H9 (cell line): ENCODE measurements around the gene SPDEF. TPM values are rescaled to one million over a fixed set of nuclear protein-coding genes. Genes with fewer than 3 reads are reported as not detected.

Source experiments
- DNase-seq: peaks from one replicate; pipeline ENCODE4 v3.0.0-alpha.2; 2017
- H2AFZ ChIP-seq: one replicate; pipeline ENCODE4 v1.6.1; 2013; ENCODE audit warnings: mild to moderate bottlenecking, low read length, control low read depth, moderate library complexity
- H2AK5ac ChIP-seq: 2 replicates; pipeline ENCODE4 v1.6.1; 2013; ENCODE audit warnings: low read length, control low read depth, mixed read lengths; ENCODE audit not compliant: insufficient read length
- H2BK120ac ChIP-seq: one replicate; pipeline ENCODE4 v1.6.1; 2013; ENCODE audit warnings: low read depth, mild to moderate bottlenecking, low read length, control low read depth, inconsistent platforms; ENCODE audit not compliant: poor library complexity, severe bottlenecking
- H2BK12ac ChIP-seq: 2 replicates; pipeline ENCODE4 v1.6.1; 2013; ENCODE audit warnings: low read length, control low read depth, mixed read lengths, low read depth; ENCODE audit not compliant: insufficient read length
- H2BK15ac ChIP-seq: 2 replicates; pipeline ENCODE4 v1.6.1; 2013; ENCODE audit warnings: low read depth, low read length, control low read depth
- H2BK20ac ChIP-seq: one replicate; pipeline ENCODE4 v1.6.1; 2013; ENCODE audit warnings: low read depth, mild to moderate bottlenecking, low read length, control low read depth, inconsistent platforms; ENCODE audit not compliant: poor library complexity, severe bottlenecking
- H2BK5ac ChIP-seq: 2 replicates; pipeline ENCODE4 v1.6.1; 2013; ENCODE audit warnings: low read length, control low read depth, mixed read lengths; ENCODE audit not compliant: insufficient read length
- H3K14ac ChIP-seq: 2 replicates; pipeline ENCODE4 v1.6.1; 2013; ENCODE audit warnings: low read length, control low read depth; ENCODE audit not compliant: insufficient read depth
- H3K18ac ChIP-seq: 2 replicates; pipeline ENCODE4 v1.6.1; 2013; ENCODE audit warnings: low read depth, mild to moderate bottlenecking, mixed read lengths, low read length, control low read depth; ENCODE audit not compliant: insufficient read length
- H3K23ac ChIP-seq: 2 replicates; pipeline ENCODE4 v1.6.1; 2013; ENCODE audit warnings: low read length, control low read depth, mixed read lengths, low read depth; ENCODE audit not compliant: insufficient read length
- H3K23me2 ChIP-seq: 2 replicates; pipeline ENCODE4 v1.6.1; 2013; ENCODE audit warnings: low read depth, mild to moderate bottlenecking, mixed read lengths, low read length, control low read depth; ENCODE audit not compliant: insufficient read length, poor library complexity, severe bottlenecking
- H3K27ac ChIP-seq: 2 replicates; pipeline ENCODE4 v1.5.1; 2013; ENCODE audit warnings: low read length, control low read depth, mixed read lengths, low read depth; ENCODE audit not compliant: insufficient read length
- H3K27me3 ChIP-seq: 2 replicates; pipeline ENCODE4 v1.6.1; 2013; ENCODE audit warnings: low read length, control low read depth, inconsistent platforms; ENCODE audit not compliant: insufficient read depth
- H3K4ac ChIP-seq: 2 replicates; pipeline ENCODE4 v1.6.1; 2013; ENCODE audit warnings: low read depth, mild to moderate bottlenecking, control low read depth, inconsistent platforms, low read length, moderate library complexity
- H3K4me1 ChIP-seq: 2 replicates; pipeline ENCODE4 v1.6.1; 2013; ENCODE audit warnings: low read length, control low read depth, inconsistent platforms; ENCODE audit not compliant: insufficient read depth
- H3K4me2 ChIP-seq: 2 replicates; pipeline ENCODE4 v1.6.1; 2013; ENCODE audit warnings: low read length, control low read depth, mixed read lengths; ENCODE audit not compliant: insufficient read length, insufficient read depth
- H3K56ac ChIP-seq: 2 replicates; pipeline ENCODE4 v1.6.1; 2013; ENCODE audit warnings: low read depth, mild to moderate bottlenecking, mixed read lengths, low read length, control low read depth; ENCODE audit not compliant: insufficient read length
- H3K79me1 ChIP-seq: 2 replicates; pipeline ENCODE4 v1.6.1; 2013; ENCODE audit warnings: low read depth, mild to moderate bottlenecking, moderate library complexity, low read length, control low read depth, inconsistent platforms; ENCODE audit not compliant: insufficient read depth, poor library complexity, severe bottlenecking
- H3K79me2 ChIP-seq: 2 replicates; pipeline ENCODE4 v1.6.1; 2013; ENCODE audit warnings: low read length, control low read depth, inconsistent platforms; ENCODE audit not compliant: insufficient read depth
- H3K9ac ChIP-seq: 2 replicates; pipeline ENCODE4 v1.6.1; 2013; ENCODE audit warnings: low read length, control low read depth, mixed read lengths; ENCODE audit not compliant: insufficient read length; ENCODE audit errors: extremely low read depth
- H3K9me3 ChIP-seq: one replicate; pipeline ENCODE4 v1.6.1; 2013; ENCODE audit warnings: low read depth, low read length, inconsistent platforms; ENCODE audit not compliant: control insufficient read depth
- H3T11ph ChIP-seq: one replicate; pipeline ENCODE4 v1.6.1; 2013; ENCODE audit warnings: mild to moderate bottlenecking, low read length, control low read depth, inconsistent platforms
- H4K20me1 ChIP-seq: one replicate; pipeline ENCODE4 v1.6.1; 2013; ENCODE audit not compliant: control insufficient read depth, insufficient read length, insufficient read depth
- H4K5ac ChIP-seq: 2 replicates; pipeline ENCODE4 v1.6.1; 2013; ENCODE audit warnings: low read depth, mild to moderate bottlenecking, mixed read lengths, low read length, control low read depth; ENCODE audit not compliant: insufficient read length
- H4K8ac ChIP-seq: replicated peaks from 2 replicates; pipeline ENCODE4 v1.6.1; 2013; ENCODE audit warnings: low read length, control low read depth, mixed read lengths, low read depth; ENCODE audit not compliant: insufficient read length
- H4K91ac ChIP-seq: 2 replicates; pipeline ENCODE4 v1.6.1; 2013; ENCODE audit warnings: low read depth, mild to moderate bottlenecking, moderate library complexity, mixed read lengths, low read length, control low read depth; ENCODE audit not compliant: insufficient read length
- H3K27ac Mint-ChIP-seq, 3 experiments: 2 replicates in 2 of 3; 3 replicates in 1 of 3; pipeline ENCODE4 v1.8.0; 2020 to 2021; ENCODE audit warnings: mixed read lengths in 3 of 3, mild to moderate bottlenecking in 1 of 3, moderate library complexity in 1 of 3
- H3K27me3 Mint-ChIP-seq: 2 replicates; pipeline ENCODE4 v1.8.0; 2021; ENCODE audit warnings: low read depth, mild to moderate bottlenecking, moderate library complexity, mixed read lengths
- H3K36me3 Mint-ChIP-seq, 3 experiments: 2 replicates in 2 of 3; 3 replicates in 1 of 3; pipeline ENCODE4 v1.8.0; 2020 to 2021; ENCODE audit warnings: low read depth in 3 of 3, mixed read lengths in 3 of 3; ENCODE audit not compliant: insufficient read depth in 1 of 3
- H3K4me1 Mint-ChIP-seq, 2 experiments: 2 replicates each; pipeline ENCODE4 v1.8.0; 2020; ENCODE audit warnings: mixed read lengths in 2 of 2
- H3K4me3 Mint-ChIP-seq, 2 experiments: 2 replicates in 1 of 2; 3 replicates in 1 of 2; pipeline ENCODE4 v1.8.0; 2020 to 2021; ENCODE audit warnings: mild to moderate bottlenecking in 2 of 2, mixed read lengths in 2 of 2, moderate library complexity in 1 of 2
- H3K9me3 Mint-ChIP-seq, 2 experiments: 2 replicates in 1 of 2; 3 replicates in 1 of 2; pipeline ENCODE4 v1.8.0; 2020; ENCODE audit warnings: mild to moderate bottlenecking in 2 of 2, mixed read lengths in 2 of 2, moderate library complexity in 1 of 2
- WGBS: extraction: QIAGEN DNeasy Blood & Tissue Kit; methylation state at CpG from one replicate; pipeline ENCODE4 v1.1.7; 2013; ENCODE audit warnings: missing lambda C conversion rate, low lambda C conversion rate, mixed read lengths; ENCODE audit not compliant: insufficient read length; ENCODE audit errors: extremely low coverage; 5-methylcytosine and 5-hydroxymethylcytosine counted together
- total RNA-seq: library from RNA; stranded (reverse); gene quantifications from 2 replicates; pipeline ENCODE4 v1.2.1, GENCODE V29; 2021
- TF ChIP-seq, protein P1 (sequence below): fragments of 200-600 bp; sonication (generic); conservative IDR thresholded peaks from 3 replicates; pipeline ENCODE4 v1.8.0; 2021; ENCODE audit warnings: antibody characterized with exemption, mild to moderate bottlenecking

Gene SPDEF
- total RNA-seq, 1 experiment from 2014 or later, result 0.15 TPM

DNA sequence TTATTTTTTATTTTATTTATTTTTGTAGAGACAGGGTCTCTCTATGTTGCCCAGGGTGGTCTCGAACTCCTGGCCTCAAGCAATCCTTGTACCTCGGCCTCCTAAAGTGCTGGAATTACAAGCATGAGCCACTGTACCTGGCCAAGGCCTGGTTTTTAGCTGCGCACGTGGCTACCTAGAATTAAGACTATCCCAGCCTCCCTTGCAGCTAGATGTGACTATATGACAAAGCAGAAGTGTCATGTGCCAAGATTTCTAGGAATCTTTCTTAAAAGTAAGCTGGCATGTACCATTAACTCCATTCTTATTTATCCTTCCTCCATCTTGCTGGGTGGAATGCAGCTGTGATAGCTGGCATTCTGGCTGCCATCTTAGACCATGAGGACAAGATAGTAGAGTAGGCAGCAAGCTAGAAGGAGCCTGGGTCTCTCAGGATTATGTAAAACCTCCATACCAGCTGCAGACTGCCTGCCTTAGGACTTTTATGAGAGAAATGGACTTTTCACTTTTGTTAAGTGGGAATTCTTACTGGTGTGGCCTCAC is 2.1 kb upstream of the SPDEF start:
- no peak overlapping the region for H3K56ac ChIP-seq
- H2BK20ac ChIP-seq, result no peak overlapping the region
- H3K4me1 ChIP-seq, result no peaks in the 10 kb centered on the region; the same call in 1 of the 2 replicates
- no peaks in the 10 kb centered on the region for H3K23me2 ChIP-seq
- H2BK5ac ChIP-seq, result no peak overlapping the region
- H4K5ac ChIP-seq, result no peak overlapping the region
- Mint-ChIP-seq H3K4me1 (peaks cover 20 to 35% of the 10 kb centered on the region in 2 experiments), H3K36me3 (no peaks in the 10 kb centered on the region), H3K9me3 (no peaks in the 10 kb centered on the region; a peak in 2 of 5 replicates), H3K27ac (no peak overlapping the region), H3K27me3 (peaks cover 1% of the 10 kb centered on the region; the same call in 1 of the 2 replicates), H3K4me3 (no peak overlapping the region)
- H3K9ac ChIP-seq, result no peak overlapping the region
- H2BK15ac ChIP-seq, result no peak overlapping the region
- no peak overlapping the region for H4K8ac ChIP-seq
- H3K79me1 ChIP-seq, result no peaks in the 10 kb centered on the region
- WGBS, result no CpG with 5 or more reads among the region's 4 CpGs
- TF ChIP-seq, protein P1, sequence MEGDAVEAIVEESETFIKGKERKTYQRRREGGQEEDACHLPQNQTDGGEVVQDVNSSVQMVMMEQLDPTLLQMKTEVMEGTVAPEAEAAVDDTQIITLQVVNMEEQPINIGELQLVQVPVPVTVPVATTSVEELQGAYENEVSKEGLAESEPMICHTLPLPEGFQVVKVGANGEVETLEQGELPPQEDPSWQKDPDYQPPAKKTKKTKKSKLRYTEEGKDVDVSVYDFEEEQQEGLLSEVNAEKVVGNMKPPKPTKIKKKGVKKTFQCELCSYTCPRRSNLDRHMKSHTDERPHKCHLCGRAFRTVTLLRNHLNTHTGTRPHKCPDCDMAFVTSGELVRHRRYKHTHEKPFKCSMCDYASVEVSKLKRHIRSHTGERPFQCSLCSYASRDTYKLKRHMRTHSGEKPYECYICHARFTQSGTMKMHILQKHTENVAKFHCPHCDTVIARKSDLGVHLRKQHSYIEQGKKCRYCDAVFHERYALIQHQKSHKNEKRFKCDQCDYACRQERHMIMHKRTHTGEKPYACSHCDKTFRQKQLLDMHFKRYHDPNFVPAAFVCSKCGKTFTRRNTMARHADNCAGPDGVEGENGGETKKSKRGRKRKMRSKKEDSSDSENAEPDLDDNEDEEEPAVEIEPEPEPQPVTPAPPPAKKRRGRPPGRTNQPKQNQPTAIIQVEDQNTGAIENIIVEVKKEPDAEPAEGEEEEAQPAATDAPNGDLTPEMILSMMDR, result no peak
- no peaks in the 10 kb centered on the region for H3K9me3 ChIP-seq
- H3K4ac ChIP-seq, result no peak overlapping the region
- H2AFZ ChIP-seq, result no peak overlapping the region
- H3K14ac ChIP-seq, result no peak overlapping the region
- H4K20me1 ChIP-seq, result no peaks in the 10 kb centered on the region
- H3K4me2 ChIP-seq, result no peak overlapping the region
- H3K79me2 ChIP-seq, result no peaks in the 10 kb centered on the region
- H2BK120ac ChIP-seq, result no peak overlapping the region
- H3K27ac ChIP-seq, result no peak overlapping the region
- no peak overlapping the region for H3K23ac ChIP-seq
- no peak overlapping the region for H3K18ac ChIP-seq
- H4K91ac ChIP-seq, result no peak overlapping the region
- H3K27me3 ChIP-seq, result no peaks in the 10 kb centered on the region
- no peak for DNase-seq
- H2AK5ac ChIP-seq, result no peak overlapping the region
- H3T11ph ChIP-seq, result no peak overlapping the region
- H2BK12ac ChIP-seq, result no peak overlapping the region
